ENCODE data around the gene GPR35. TPM values are rescaled to one million over a fixed set of nuclear protein-coding genes. Genes with fewer than 3 reads are reported as not detected.

Gene GPR35
- total and polyA plus RNA-seq, 10 of the 15 experiments (the other 5 are each of a cell fraction or from before 2014, with no cell fraction given): 0.14 to 1.6 (median 0.75) TPM; not detected in 3

DNA sequence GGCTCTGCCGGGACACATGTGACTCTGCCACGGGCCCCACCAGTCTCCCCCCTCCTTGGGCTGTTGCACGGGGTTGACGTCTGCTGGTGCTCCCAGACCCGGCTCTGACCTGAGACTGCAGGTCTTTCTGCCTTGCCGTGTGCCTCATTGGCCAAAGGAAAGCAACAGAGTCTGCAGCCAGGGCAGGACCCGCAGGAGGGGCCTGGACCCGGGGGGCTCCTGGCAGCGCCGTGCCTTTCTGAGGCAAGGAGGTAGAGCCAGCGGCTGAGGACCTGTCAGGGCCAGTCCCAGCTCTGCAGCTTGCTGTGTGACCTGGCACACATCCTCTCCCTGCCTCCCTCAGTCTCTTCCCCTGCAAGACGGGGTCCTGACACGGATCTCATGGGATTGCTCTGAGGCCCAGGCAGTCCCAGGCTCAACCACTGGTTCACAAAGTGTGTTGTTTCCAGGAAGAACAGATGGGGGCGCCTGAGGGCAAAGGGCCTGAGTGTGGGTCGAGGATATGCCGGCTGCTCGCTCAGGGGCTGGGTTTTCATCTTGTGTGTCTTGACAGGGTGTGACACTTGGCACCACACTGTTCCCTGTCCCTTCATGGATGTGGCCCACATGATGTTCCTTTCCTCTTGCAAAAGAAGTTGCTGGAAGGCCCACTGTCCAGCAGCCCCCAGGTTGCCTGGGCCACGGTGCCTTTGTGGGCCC is 29.8 kb upstream of the GPR35 start:
- BruUV-seq (replicated peaks): no TSS peak
- intact Hi-C loops (cut with micrococcal nuclease; ENCODE audit: unreplicated experiment): no loop called here
- SMC1A ChIA-PET (ENCODE audit: uncharacterized antibody, unreplicated experiment): no interaction called here

More for the DNA sequence above, 29.8 kb upstream of the GPR35 start:
- FAIRE-seq (no peak), DNase-seq (ENCODE audit: low read depth, low spot score) (no peak), ATAC-seq (peak; percentile 68)
- ChIA-PET CTCF (no interaction called here), RAD21 (ENCODE audit: unreplicated experiment) (no interaction called here), POLR2A (no interaction called here)
- WGBS (ENCODE audit: insufficient coverage, insufficient replicate concordance, low lambda C conversion rate, missing lambda C conversion rate): 75% methylated on average over 16 of the region's 18 CpGs
- Histone ChIP-seq H4K20me1 (ENCODE audit: control insufficient read depth, insufficient read depth) (no peaks in the 10 kb centered on the region), H2AFZ (ENCODE audit: control insufficient read depth, low read depth, low read length) (no peak overlapping the region), H3K27me3 (replicated peaks in 1 of 2; ENCODE audit: control insufficient read depth in 2 of 2, insufficient read depth in 2 of 2, low read length in 1 of 2) (no peaks in the 10 kb centered on the region), H3K36me3 (ENCODE audit: control insufficient read depth in 2 of 2, insufficient read depth in 2 of 2, low read length in 1 of 2) (peaks cover 2 to 24% of the 10 kb centered on the region in 2 experiments; a peak in 3 of 4 replicates), H3K9ac (ENCODE audit: control insufficient read depth, insufficient read depth, low read length) (no peak overlapping the region), H3K79me2 (ENCODE audit: control insufficient read depth, insufficient read depth, low read length) (no peaks in the 10 kb centered on the region), H3K9me3 (replicated peaks; ENCODE audit: control insufficient read depth, insufficient read depth, low read length) (no peaks in the 10 kb centered on the region), H3K4me1 (ENCODE audit: control insufficient read depth, insufficient read depth, low read length) (no peaks in the 10 kb centered on the region; the same call in 1 of the 2 replicates), H3K4me2 (ENCODE audit: control insufficient read depth, insufficient read depth) (no peak overlapping the region), H3K4me3 (no peak overlapping the region), H3K27ac (ENCODE audit: control insufficient read depth, insufficient read depth) (no peak overlapping the region)
- in situ Hi-C loops (cut with MboI): no loop called here
- peak; percentile 52; the same call in 1 of the 2 replicates for TF ChIP-seq RAD21 (IDR thresholded peaks at IDR 0.05; ENCODE audit: insufficient read depth, low read depth, low read length)
- peak; percentile 55 for TF ChIP-seq SMC3 (IDR thresholded peaks at IDR 0.05; ENCODE audit: borderline replicate concordance, low read length)
- TF ChIP-seq, protein P1, sequence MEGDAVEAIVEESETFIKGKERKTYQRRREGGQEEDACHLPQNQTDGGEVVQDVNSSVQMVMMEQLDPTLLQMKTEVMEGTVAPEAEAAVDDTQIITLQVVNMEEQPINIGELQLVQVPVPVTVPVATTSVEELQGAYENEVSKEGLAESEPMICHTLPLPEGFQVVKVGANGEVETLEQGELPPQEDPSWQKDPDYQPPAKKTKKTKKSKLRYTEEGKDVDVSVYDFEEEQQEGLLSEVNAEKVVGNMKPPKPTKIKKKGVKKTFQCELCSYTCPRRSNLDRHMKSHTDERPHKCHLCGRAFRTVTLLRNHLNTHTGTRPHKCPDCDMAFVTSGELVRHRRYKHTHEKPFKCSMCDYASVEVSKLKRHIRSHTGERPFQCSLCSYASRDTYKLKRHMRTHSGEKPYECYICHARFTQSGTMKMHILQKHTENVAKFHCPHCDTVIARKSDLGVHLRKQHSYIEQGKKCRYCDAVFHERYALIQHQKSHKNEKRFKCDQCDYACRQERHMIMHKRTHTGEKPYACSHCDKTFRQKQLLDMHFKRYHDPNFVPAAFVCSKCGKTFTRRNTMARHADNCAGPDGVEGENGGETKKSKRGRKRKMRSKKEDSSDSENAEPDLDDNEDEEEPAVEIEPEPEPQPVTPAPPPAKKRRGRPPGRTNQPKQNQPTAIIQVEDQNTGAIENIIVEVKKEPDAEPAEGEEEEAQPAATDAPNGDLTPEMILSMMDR (IDR thresholded peaks at IDR 0.05 in 2 of 3, conservative IDR thresholded peaks at IDR 0.05 in 1 of 3; ENCODE audit: control insufficient read depth in 2 of 3, extremely low read depth in 1 of 3, insufficient read depth in 1 of 3, low read depth in 3 of 3, low read length in 3 of 3): peak; percentile 33 to 45 (median 42); a peak in 5 of 6 replicates
- no peak for TF ChIP-seq TCF12 (IDR thresholded peaks at IDR 0.05; ENCODE audit: low read depth, low read length)

Measured in GM12878 (cell line).